Endodermal cell (in vitro differentiated cells): ENCODE data around the gene KRTAP3-3. TPM values are rescaled to one million over a fixed set of nuclear protein-coding genes. Genes with fewer than 3 reads are reported as not detected.

Source experiments
- DNase-seq: peaks from one replicate; pipeline ENCODE4 v3.0.0-alpha.2; 2017
- H3K27ac ChIP-seq: 2 replicates; pipeline ENCODE4 v1.5.1; 2013; ENCODE audit warnings: mild to moderate bottlenecking, low read depth, low read length, moderate library complexity
- H3K27me3 ChIP-seq: 2 replicates; pipeline ENCODE4 v1.6.1; 2013; ENCODE audit warnings: mild to moderate bottlenecking, low read length, moderate library complexity; ENCODE audit not compliant: insufficient read depth, control insufficient read depth, poor library complexity, severe bottlenecking
- H3K36me3 ChIP-seq: 2 replicates; pipeline ENCODE4 v1.7.0; 2013; ENCODE audit warnings: mild to moderate bottlenecking, low read length, moderate library complexity; ENCODE audit not compliant: control insufficient read depth, insufficient read depth
- H3K4me1 ChIP-seq: one replicate; pipeline ENCODE4 v1.7.0; 2013; ENCODE audit warnings: low read length; ENCODE audit not compliant: control insufficient read depth, insufficient read depth
- H3K4me3 ChIP-seq: 2 replicates; pipeline ENCODE4 v1.5.1; 2013; ENCODE audit warnings: mild to moderate bottlenecking, low read length, moderate library complexity
- H3K9ac ChIP-seq: 2 replicates; pipeline ENCODE4 v1.6.1; 2013; ENCODE audit warnings: mild to moderate bottlenecking, low read length, moderate library complexity; ENCODE audit not compliant: poor library complexity, severe bottlenecking; ENCODE audit errors: extremely low read depth
- H3K9me3 ChIP-seq: 2 replicates; pipeline ENCODE4 v1.6.1; 2013; ENCODE audit warnings: mild to moderate bottlenecking, low read length, moderate library complexity; ENCODE audit not compliant: control insufficient read depth
- H3K27ac Mint-ChIP-seq: 2 replicates; pipeline ENCODE4 v1.8.0; 2020; ENCODE audit warnings: mixed read lengths
- H3K27me3 Mint-ChIP-seq: 2 replicates; pipeline ENCODE4 v1.8.0; 2021; ENCODE audit warnings: mild to moderate bottlenecking, mixed read lengths; ENCODE audit not compliant: insufficient read depth
- H3K36me3 Mint-ChIP-seq: 2 replicates; pipeline ENCODE4 v1.8.0; 2020; ENCODE audit warnings: low read depth, mixed read lengths
- H3K4me1 Mint-ChIP-seq: 2 replicates; pipeline ENCODE4 v1.8.0; 2020; ENCODE audit warnings: mixed read lengths
- H3K4me3 Mint-ChIP-seq: 2 replicates; pipeline ENCODE4 v1.8.0; 2020; ENCODE audit warnings: mild to moderate bottlenecking, moderate library complexity, mixed read lengths
- H3K9me3 Mint-ChIP-seq: 2 replicates; pipeline ENCODE4 v1.8.0; 2020; ENCODE audit warnings: mild to moderate bottlenecking, mixed read lengths
- CTCF ChIP-seq: fragments of 200-600 bp; sonication (generic); conservative IDR thresholded peaks from 2 replicates; pipeline ENCODE4 v1.5.0; 2021; ENCODE audit warnings: antibody characterized with exemption, mild to moderate bottlenecking
- WGBS, 2 experiments: methylation state at CpG; one replicate each; pipeline versions ENCODE4 v1.1.5 to v1.1.7; 2013; ENCODE audit warnings: missing lambda C conversion rate in 2 of 2, mixed read lengths in 1 of 2; ENCODE audit not compliant: insufficient coverage in 1 of 2, insufficient read length in 1 of 2; 5-methylcytosine and 5-hydroxymethylcytosine counted together
- total RNA-seq, 2 donors: library from RNA; stranded (reverse); fragmentation: NEBNext Ultra II Directional in 1 of 2; extraction: Animal tissue kit (Norgen Biotek cat#: 25700) in 1 of 2; gene quantifications; 2 replicates in 1 of 2; 3 replicates in 1 of 2; pipeline ENCODE4 v1.2.1, GENCODE V29; 2021

KRTAP3-3 gene
- total RNA-seq, 2 donors from 2014 or later, result not detected

DNA sequence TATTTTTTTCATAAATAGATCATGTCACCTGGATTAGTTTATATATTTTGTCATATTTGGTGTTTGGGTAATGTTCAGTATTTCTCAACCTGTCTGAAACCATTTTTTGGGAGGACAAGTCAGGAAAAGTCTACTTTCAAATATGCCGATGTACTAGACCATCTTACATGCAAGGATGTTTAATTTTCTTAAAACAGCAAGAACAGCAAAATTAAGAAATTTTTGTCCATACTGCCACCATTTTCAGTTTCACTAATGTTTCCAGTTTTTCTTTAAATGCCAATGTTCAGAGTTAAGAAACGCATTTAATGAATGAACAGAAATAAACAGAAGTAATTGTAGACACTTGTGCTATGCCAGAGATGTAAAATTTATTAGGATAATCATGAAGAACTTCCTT is 880 bp downstream of the KRTAP3-3 start:
- Histone ChIP-seq H3K9me3 (peaks cover 5% of the 10 kb centered on the region), H3K4me3 (no peak overlapping the region), H3K9ac (no peak overlapping the region), H3K4me1 (no peaks in the 10 kb centered on the region), H3K27me3 (no peaks in the 10 kb centered on the region), H3K27ac (no peak overlapping the region), H3K36me3 (no peaks in the 10 kb centered on the region)
- H3K36me3 Mint-ChIP-seq, result no peaks in the 10 kb centered on the region
- no peak overlapping the region for H3K4me3 Mint-ChIP-seq
- no peaks in the 10 kb centered on the region for H3K27me3 Mint-ChIP-seq
- no peaks in the 10 kb centered on the region for H3K9me3 Mint-ChIP-seq
- H3K27ac Mint-ChIP-seq, result no peak overlapping the region
- H3K4me1 Mint-ChIP-seq, result peaks cover 6% of the 10 kb centered on the region
- TF ChIP-seq CTCF, result no peak
- DNase-seq, result no peak
- 91 to 95% methylated on average over 2 of the region's 2 CpGs for WGBS, 2 experiments

- no peak for TF ChIP-seq CTCF
- Histone ChIP-seq H3K36me3 (no peaks in the 10 kb centered on the region), H3K4me1 (no peaks in the 10 kb centered on the region), H3K27me3 (no peaks in the 10 kb centered on the region), H3K27ac (no peak overlapping the region), H3K9me3 (peaks cover 5% of the 10 kb centered on the region), H3K9ac (no peak overlapping the region), H3K4me3 (no peak overlapping the region)
- no peak for DNase-seq
- H3K27me3 Mint-ChIP-seq, result no peaks in the 10 kb centered on the region
- no peaks in the 10 kb centered on the region for H3K9me3 Mint-ChIP-seq
- H3K27ac Mint-ChIP-seq, result no peak overlapping the region
- no peak overlapping the region for H3K4me3 Mint-ChIP-seq
- 89 to 99% methylated on average over 1 to 3 of the region's 3 CpGs for WGBS, 2 experiments
- peaks cover 6% of the 10 kb centered on the region for H3K4me1 Mint-ChIP-seq
- H3K36me3 Mint-ChIP-seq, result no peaks in the 10 kb centered on the region
Measured at GRCh38 chr17:40992666-40993065, 1.3 kb downstream of the KRTAP3-3 start.

- no peak for DNase-seq
- peaks cover 7% of the 10 kb centered on the region for H3K27me3 Mint-ChIP-seq
- H3K9ac ChIP-seq, result no peak overlapping the region
- H3K27me3 ChIP-seq, result no peaks in the 10 kb centered on the region
- H3K36me3 ChIP-seq, result no peaks in the 10 kb centered on the region
- no peak overlapping the region for H3K4me3 ChIP-seq
- no peaks in the 10 kb centered on the region for H3K36me3 Mint-ChIP-seq
- H3K27ac Mint-ChIP-seq, result no peak overlapping the region
- H3K4me1 Mint-ChIP-seq, result no peaks in the 10 kb centered on the region
- WGBS, 2 experiments, result 87 to 90% methylated on average over 6 to 8 of the region's 8 CpGs
- no peak for TF ChIP-seq CTCF
- H3K4me3 Mint-ChIP-seq, result no peak overlapping the region
- H3K4me1 ChIP-seq, result no peaks in the 10 kb centered on the region
- H3K27ac ChIP-seq, result no peak overlapping the region
- peaks cover 5% of the 10 kb centered on the region for H3K9me3 ChIP-seq
- H3K9me3 Mint-ChIP-seq, result no peaks in the 10 kb centered on the region
Measured at GRCh38 chr17:40986920-40987319, 7.0 kb downstream of the KRTAP3-3 start.
